IMR-90 (cell line): ENCODE data around the gene NFKBIZ.

Source experiments
- CHD1 ChIP-seq: IDR thresholded peaks from 2 replicates; pipeline ENCODE4 v1.6.1; 2012; ENCODE audit warnings: low read depth, low read length, improper control_type of control experiment
- CTCF ChIP-seq: conservative IDR thresholded peaks from 2 replicates; pipeline ENCODE4 v1.5.1; 2012; ENCODE audit warnings: mild to moderate bottlenecking, low read depth, low read length, improper control_type of control experiment
- MAZ ChIP-seq: IDR thresholded peaks from 2 replicates; pipeline ENCODE4 v1.6.1; 2012; ENCODE audit warnings: low read depth, mild to moderate bottlenecking, low read length, improper control_type of control experiment, moderate library complexity, borderline replicate concordance
- NFE2L2 ChIP-seq: fragments of 150-350 bp; IDR thresholded peaks from 2 replicates; pipeline ENCODE4 v1.6.1; 2016; ENCODE audit warnings: low read depth, mild to moderate bottlenecking, low read length
- POLR2A ChIP-seq: IDR thresholded peaks from 2 replicates; pipeline ENCODE4 v1.6.1; 2012; ENCODE audit warnings: mild to moderate bottlenecking, low read depth, low read length
- RAD21 ChIP-seq: IDR thresholded peaks from 2 replicates; pipeline ENCODE4 v1.6.1; 2012; ENCODE audit warnings: low read length, improper control_type of control experiment
- SMC3 ChIP-seq: fragments of 150-350 bp; IDR thresholded peaks from 2 replicates; pipeline ENCODE4 v1.6.1; 2016; ENCODE audit warnings: low read depth, mild to moderate bottlenecking, antibody characterized with exemption, low read length, moderate library complexity
- USF2 ChIP-seq: fragments of 150-350 bp; IDR thresholded peaks from 2 replicates; pipeline ENCODE4 v1.6.1; 2017; ENCODE audit warnings: mild to moderate bottlenecking, antibody characterized with exemption, low read length, low read depth

GRCh38 chr3:101827211-101828174, 21.8 kb upstream of the NFKBIZ start:
- TF ChIP-seq CTCF (no peak), POLR2A (peak; percentile 83), RAD21 (no peak), MAZ (peak; percentile 31; the same call in 1 of the 2 replicates), USF2 (peak; percentile 43), NFE2L2 (no peak), CHD1 (no peak), SMC3 (no peak)
